ACHN (cell line): ENCODE measurements around the gene PER1.
A peak's percentile ranks its signal among the peaks of the same experiment; 100 is the strongest.

Experiments
- DNase-seq: peaks from one replicate; pipeline ENCODE4 v3.0.0-alpha.2; 2015
- in situ Hi-C: cut with HindIII; loops from 2 replicates; pipeline ENCODE4 v1.10.0; 2017; ENCODE audit warnings: low sequenced_read_pairs, low pct_ligation_motif_present, low pct_unique_long_range_greater_than_20kb

Gene PER1, protein sequence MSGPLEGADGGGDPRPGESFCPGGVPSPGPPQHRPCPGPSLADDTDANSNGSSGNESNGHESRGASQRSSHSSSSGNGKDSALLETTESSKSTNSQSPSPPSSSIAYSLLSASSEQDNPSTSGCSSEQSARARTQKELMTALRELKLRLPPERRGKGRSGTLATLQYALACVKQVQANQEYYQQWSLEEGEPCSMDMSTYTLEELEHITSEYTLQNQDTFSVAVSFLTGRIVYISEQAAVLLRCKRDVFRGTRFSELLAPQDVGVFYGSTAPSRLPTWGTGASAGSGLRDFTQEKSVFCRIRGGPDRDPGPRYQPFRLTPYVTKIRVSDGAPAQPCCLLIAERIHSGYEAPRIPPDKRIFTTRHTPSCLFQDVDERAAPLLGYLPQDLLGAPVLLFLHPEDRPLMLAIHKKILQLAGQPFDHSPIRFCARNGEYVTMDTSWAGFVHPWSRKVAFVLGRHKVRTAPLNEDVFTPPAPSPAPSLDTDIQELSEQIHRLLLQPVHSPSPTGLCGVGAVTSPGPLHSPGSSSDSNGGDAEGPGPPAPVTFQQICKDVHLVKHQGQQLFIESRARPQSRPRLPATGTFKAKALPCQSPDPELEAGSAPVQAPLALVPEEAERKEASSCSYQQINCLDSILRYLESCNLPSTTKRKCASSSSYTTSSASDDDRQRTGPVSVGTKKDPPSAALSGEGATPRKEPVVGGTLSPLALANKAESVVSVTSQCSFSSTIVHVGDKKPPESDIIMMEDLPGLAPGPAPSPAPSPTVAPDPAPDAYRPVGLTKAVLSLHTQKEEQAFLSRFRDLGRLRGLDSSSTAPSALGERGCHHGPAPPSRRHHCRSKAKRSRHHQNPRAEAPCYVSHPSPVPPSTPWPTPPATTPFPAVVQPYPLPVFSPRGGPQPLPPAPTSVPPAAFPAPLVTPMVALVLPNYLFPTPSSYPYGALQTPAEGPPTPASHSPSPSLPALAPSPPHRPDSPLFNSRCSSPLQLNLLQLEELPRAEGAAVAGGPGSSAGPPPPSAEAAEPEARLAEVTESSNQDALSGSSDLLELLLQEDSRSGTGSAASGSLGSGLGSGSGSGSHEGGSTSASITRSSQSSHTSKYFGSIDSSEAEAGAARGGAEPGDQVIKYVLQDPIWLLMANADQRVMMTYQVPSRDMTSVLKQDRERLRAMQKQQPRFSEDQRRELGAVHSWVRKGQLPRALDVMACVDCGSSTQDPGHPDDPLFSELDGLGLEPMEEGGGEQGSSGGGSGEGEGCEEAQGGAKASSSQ (N-terminal part only)

DNA sequence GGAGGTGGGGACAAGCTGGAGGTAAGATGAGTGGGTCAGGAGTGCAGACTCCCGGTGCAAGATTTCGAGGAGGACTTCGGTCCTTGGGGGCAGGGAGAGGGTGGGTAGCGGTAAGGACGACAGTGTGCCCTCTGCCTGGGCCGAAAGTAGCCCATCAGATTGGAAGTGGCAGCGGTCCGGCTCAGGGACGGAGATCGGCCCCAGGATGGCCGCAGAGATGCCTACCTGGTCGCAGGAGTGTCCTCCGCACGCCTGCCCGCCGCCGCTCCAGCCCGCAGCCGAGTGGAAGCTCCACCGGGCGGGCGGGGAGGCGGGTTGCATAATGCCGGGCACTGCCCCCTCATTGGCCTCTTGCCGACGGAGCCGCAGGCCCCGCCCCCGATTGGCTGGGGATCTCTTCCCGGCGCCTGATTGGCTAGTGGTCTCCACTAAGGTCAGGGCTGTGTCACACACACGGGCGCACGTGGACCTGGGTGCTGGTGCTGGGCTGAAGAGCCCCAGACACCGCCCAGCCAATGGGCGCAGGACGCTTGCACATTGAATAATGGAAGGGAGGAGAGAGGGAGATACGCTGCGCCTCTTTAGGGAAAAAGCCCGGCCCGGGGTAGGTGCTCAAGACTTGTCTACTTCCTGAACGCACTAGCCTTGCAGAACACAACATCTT is at the start of gene PER1:
TSS of gene PER1 (minus strand) at position 293 of the 664 bp plus-strand sequence. CDS start 1,698 bp downstream, outside the sequence.
- peak; percentile 98 for DNase-seq
- in situ Hi-C loops, result no loop called here

DNA sequence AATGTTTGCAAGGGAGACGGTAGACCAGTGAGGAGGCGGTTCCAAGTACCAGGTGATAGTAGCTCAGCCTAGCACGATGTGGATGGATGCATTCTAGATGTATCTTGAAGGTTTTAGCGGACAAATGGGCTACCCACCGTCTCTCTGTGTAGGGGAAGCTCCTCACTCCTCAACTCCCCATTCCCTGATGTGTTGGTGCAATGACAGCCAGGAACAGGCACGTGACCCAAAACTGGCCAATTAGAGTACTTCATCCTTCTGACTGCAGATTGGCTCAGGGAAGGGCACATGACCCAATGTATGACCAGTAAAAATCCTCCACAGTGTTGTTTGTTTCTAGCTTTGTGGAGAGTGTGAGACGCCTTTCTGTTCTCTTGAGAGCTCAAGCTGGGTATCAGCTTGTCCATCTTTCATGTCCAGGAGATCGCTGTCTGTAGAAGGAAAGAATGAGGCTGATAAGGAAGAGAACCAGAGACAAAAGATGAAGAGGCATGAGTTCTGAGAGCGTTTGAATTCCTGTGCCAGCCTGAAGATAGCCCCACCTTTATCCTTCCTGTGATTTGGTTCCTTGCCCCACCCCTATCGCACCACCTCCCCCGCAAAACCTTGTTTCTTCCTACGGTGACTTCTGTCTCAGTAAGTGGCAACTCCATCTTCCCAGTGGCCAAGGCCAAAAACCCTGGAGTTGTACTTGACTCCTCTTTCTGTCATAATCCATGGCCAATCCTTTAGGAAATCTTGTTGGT is 40.0 kb upstream of the PER1 start:
- in situ Hi-C loops, result no loop called here

DNA sequence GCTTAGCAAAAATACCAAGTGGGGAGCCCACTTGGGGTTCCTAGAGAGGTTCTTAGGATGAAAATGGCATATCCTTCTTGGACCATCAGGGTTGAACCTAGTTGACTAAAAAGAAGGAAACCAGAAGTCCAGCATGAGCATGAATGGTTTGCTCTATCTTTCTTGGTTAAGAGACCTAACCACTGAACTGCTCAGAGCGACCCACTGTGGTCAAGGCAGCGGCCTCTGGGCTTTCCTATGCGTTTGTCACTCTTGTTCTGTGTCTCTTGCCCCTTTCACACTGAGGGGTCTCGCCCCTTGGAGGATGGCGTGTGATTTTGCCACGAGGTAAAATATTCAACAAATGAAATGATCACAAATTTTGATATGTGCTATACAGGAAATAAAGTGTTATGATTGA is 38.3 kb upstream of the PER1 start:
- DNase-seq, result no peak
- in situ Hi-C loops, result no loop called here

More for the DNA sequence above, 40.0 kb upstream of the PER1 start:
- DNase-seq, result peak; percentile 97

DNA sequence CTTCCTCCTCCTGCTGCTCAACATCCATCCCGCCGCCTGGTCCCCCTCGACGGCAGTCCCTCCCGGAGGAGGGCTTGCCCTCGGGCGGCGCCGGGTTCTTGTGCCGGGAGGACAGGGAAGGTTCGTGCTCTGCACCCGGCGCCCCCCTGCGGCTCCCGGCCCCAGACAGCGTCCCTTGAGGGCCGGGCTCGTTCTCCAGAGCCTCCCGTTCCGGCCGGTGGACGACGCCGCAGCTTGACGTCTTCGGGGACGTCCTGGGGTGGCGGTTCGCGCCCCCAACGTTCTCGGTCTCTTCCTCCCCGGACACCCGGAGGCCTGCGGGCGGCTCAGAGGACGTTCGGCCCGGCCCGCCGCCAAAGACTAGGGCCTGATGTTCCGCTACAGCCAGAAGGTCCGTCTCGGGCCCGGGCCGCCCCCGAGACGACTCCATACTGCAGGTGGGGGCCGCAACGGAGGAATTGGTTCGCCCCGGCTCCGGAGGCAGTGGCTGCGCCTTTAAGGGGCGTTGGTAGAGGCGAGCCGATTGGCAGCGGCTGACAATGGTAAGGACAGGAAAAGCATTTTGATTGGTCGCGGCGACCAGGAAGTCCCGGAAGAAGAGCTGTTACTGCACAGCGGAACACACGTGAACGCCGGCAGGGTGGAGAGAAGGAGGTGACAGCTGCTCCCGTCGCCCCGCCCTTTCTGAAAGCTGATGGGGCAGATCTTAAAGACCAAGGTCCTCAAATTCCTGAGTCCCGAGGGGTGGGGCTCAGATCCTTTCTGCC is 37.7 kb upstream of the PER1 start, which contains the start of gene BORCS6:
TSS of gene BORCS6 (minus strand) at position 470 of the 767 bp plus-strand sequence. CDS start at position 430, 40 bp downstream.
- in situ Hi-C loops, result no loop called here
- peak; percentile 99 for DNase-seq

DNA sequence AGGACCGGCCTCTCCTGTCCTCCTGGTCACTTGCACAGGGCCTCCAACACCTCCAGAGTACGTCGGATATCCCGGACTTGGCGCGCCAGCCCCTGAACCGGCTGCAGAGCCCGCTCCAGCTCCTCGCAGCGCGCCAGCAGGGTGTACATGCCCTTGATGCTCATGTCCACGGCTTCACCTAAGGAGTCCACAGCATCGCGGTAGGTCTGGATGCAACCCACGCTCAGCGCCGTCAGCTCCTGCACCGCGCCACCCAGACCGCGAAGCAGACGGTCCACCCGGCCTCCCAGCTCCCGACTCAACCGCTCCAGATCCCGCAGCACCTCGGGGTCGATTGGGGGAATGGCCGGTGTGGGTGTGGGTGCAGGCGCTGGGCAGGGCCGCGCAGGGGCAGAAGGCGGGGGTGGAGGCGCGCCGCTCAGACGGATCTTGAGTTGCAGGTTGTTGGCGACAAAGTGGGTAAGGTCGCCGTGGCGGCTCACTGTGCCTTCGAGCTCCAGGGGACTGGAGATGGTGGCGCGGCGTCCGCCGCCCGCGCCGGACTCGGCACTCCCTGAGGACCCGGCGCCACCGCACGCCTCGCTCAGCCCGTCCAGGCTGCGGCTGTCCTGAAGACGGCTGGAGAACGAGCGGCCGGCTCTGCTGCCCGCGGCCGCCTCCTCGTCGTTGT is 37.0 kb upstream of the PER1 start:
- no peak for DNase-seq
- in situ Hi-C loops, result no loop called here

DNA sequence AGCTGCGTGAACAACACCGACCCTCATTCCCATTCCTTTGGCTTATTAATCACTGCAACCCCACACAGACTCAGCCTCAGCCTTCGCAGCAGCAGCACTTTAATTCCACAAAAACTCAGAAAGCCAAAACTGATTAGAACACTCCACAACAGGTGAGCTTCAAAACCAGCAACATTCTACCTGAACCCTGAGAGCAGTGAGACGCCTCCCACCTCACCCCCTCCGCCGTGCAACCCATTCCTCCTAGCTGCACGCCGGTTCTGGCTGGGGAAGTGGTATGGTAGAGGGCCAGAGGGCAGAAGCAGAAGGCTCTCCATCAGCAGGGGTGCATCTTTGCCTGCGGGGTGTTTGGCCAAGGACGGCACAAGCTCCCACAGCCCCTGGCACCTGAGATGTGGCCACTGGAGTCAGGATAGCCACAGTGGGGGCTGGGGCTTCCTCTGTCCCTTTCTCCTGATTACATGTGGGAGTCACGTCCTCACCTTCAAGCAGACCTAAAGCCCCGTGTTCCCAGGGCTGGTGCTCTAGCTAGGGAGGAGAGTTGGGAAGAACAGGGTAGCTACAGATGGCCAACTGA is 36.1 kb upstream of the PER1 start:
- DNase-seq, result no peak
- in situ Hi-C loops, result no loop called here

DNA sequence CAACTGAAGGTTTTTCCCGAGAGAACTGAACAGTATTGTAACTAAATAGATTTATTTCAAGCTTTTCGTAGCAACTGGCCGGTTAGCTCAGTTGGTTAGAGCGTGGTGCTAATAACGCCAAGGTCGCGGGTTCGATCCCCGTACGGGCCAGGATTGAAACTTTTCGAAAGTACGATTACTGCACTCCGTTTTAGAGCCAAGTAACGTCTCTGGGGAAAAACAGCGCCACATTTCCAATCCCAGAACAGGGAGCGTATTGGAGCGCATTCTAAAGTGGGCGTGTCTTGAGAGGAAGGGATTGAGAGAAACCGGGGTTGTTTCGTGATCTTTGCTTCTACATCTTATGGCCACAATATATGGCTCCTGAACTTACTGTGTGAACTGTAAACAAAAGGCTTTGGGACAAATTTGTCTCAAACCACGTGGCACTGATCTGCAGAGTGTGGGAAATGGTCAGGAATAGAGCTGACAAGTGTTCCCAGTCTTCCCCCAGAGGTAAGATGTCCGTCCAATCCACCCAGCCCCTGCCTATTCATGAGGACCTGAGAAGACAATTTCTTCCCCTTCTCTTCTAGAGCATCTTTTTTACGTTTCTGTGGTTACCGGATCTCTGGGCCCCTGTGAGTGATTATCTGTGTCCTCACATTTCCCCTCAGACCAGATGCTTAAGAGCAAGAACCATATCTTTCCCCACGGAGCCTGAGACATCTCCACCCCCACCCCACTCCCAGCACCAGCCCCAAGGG is 35.5 kb upstream of the PER1 start:
- in situ Hi-C loops, result no loop called here
- peak; percentile 99 for DNase-seq

DNA sequence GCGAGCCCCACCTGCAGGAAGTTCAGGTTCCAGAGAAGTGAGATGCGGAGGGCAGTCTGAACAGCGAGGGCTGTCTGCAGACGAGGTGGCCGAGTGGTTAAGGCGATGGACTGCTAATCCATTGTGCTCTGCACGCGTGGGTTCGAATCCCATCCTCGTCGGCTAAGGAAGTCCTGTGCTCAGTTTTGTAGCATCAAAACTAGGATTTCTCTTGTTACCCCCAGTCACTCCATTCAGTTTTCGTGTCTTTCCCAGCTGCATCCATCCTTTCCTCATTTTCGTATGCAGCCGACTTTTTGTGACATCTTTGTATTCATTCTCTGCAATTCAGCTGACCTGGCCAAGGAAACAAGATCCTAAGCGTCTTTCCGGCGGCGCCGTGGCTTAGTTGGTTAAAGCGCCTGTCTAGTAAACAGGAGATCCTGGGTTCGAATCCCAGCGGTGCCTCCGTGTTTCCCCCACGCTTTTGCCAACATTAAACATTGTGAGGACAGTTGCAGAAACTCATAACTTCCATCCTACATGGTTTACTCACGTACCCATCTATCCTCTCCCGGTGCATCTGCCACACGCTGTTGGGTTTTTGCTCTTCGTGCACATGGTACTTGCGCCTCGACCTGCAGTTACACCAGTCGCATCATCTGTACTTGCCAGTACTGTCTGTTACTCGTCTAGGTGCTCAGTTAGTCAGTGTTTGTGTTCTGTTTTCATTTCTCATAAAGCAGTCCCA is 34.7 kb upstream of the PER1 start:
- DNase-seq, result peak; percentile 96
- in situ Hi-C loops, result no loop called here

DNA sequence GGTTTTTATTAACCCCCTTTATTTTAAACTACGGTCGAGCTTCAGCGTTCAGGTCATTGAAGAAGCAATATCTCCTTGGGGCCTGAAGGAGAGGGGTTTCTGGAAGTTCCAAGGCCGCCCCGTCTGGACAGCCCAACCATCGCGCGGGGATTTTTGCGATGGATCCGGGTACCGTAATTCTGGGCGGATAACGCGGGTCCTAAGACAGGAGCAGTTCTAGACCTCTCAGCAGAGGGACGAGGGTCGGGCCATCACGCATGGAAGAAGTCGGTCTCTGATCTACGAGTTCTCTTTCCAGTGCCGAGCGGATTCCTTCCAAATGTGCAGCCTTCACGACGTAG is 34.2 kb upstream of the PER1 start:
- in situ Hi-C loops, result no loop called here
- DNase-seq, result no peak

DNA sequence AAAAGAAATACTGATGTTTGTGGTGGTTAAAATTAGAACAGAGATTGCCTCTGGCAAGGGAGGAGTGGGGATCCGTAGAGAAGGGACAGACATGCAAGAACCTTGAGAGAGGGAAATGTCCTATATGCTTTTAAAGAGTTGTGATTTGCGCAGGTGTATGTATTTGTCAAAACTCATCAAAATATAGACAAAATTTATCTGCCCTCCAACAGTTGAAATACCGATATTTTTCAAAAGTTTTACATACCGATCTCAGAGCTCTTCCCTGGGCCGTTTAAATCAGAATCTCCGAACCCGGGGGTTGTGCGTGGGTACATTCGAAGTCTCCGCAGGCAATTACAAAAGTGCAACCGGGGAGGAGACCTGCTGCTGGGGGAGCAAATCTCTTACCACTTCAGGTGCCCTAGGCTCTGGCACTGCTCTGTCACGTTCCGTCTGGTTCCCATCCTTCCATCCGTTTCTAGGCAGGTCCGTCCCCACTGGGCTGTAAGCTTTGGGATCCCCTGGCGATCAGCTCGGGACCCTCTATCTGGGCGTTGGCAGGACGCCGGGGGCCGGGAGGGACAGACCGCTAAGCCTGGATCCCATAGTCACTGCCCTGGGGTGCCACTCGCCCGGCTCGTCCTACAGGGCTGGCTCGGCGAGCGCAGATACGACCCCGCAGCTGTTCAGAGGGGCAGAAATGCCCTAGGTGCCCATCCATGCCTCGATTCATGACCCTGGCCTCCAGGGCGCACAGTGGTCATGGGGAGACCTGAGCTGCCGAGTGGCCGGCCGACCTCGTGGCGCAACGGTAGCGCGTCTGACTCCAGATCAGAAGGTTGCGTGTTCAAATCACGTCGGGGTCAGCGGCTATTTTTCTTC is 33.6 kb upstream of the PER1 start:
- DNase-seq, result peak; percentile 74
- in situ Hi-C loops, result no loop called here

DNA sequence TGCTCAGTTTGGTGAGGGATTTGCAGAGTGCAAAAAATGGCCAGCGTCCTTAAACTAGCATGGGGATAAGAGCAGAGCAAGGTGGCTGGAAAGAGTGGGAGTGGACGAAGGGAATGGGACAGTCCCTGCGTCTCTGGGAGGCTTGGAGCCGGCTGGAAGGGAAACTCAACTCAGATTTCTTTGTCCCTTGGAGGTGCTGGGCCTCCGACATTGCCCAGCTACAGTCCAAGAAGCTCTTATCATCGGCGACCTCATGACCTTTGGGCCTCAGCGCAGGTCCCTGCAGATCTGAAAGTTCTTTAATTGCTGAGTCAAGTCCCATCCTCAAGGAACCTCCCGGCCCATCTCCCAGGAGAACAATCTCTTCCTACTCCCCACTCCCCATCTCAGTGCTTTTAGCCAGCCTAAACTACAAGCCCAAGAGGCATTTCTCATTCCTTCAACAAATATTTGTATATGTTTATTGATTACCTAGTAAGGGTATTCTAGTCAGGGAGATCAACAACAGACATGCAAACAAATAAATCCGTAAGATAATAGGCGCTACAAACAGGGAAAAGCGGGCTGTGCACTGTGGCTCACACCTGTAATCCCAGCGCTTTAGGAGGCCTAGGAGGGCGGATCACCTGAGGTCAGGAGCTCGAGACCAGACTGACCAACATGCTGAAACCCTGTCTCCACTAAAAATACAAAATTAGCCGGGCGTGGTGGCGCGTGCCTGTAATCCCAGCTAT is 25.0 kb upstream of the PER1 start:
- DNase-seq, result no peak
- in situ Hi-C loops, result no loop called here

DNA sequence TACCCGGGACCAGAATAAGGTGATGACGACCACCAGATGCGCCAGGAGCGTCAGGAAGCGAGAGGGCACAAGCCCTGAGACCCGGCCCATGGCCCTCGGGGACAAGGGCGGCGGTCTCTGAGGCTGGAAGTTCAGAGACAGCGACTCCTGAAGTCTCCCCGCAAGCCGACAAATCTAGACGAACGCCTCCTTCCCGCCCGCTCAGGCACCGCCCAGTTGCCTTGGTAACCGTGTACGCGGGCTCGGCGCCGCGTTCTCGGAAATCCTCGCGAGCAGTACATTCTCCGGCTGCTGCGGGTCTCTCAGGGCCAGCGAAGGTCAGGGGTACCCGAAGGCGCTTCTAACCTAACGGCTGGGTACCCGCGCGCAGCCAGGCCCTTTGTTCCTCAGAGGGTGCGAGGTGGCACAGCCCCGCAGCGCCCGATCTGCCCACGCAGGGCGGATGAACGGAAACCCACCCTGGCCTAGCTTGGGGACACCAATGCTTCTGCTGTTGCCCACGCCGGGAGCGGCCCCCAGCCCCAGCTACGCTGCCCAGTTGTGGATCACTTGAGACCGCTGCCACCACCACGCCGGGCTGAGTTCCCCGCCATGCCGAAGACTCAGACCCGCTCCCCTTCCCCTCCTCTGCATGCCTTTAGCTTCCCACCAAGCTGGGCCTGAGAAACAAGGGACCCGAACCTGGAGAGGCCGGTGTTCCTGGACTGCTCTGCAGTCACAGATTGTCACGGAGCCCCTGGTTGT is 24.2 kb upstream of the PER1 start, which contains the start of gene TMEM107:
TSS of gene TMEM107 (minus strand) at position 184 of the 744 bp plus-strand sequence. CDS start at position 90, 94 bp downstream.
- peak; percentile 93 for DNase-seq

DNA sequence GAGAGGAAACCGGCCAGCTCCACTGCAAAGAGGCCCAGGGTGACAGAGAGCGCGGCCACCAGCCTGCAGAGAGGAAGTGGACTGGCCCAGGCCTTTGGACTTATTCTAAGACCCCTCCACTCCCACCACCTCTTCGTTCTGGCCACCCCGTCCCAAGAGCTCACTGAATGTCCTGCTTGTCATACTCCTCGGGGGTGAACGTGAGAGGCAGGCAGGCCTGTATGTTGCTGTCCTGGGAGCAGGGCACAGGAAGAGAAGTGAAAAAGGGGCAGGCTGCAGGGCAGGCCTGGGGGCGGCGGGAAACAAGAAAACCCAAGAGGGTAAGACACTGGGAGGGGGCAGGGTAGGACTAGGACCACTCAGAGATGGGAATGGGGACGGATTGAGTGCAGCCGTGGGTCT is 23.6 kb upstream of the PER1 start:
- no peak for DNase-seq
- in situ Hi-C loops, result no loop called here

More for the DNA sequence above, 24.2 kb upstream of the PER1 start, which contains the start of gene TMEM107:
- in situ Hi-C loops, result no loop called here
